ENCODE results near the gene SMC1B.
"Not testable (repeated sequence)": the region's sequence is repeated elsewhere in the genome, so short reads cannot be mapped to it uniquely, and the experiment has no call there.

GRCh38 chr22:45436871-45437517 lies 23.6 kb upstream of the SMC1B start:
- not testable (repeated sequence) for TF ChIP-seq CTCF (IDR thresholded peaks at IDR 0.05); ZFX (IDR thresholded peaks at IDR 0.05; ENCODE audit: borderline replicate concordance)

All from 22Rv1 (cell line).